WTC11 (cell line): ENCODE results near the gene MSI2.

Source experiments
- CTCF ChIP-seq: fragments of 200-600 bp; IDR thresholded peaks from 2 replicates; pipeline ENCODE4 v1.8.0; 2022; ENCODE audit warnings: antibody characterized with exemption
- FOXJ3 ChIP-seq: sonication (generic); formaldehyde crosslinking; IDR thresholded peaks from 2 replicates; pipeline ENCODE4 v1.9.0; 2021; ENCODE audit warnings: missing genetic modification reagents, mild to moderate bottlenecking, borderline replicate concordance
- FOXP4 ChIP-seq: sonication (generic); formaldehyde crosslinking; IDR thresholded peaks from 2 replicates; pipeline ENCODE4 v1.8.0; 2022; ENCODE audit warnings: mild to moderate bottlenecking, missing genetic modification reagents
- NR2C2 ChIP-seq: sonication (generic); formaldehyde crosslinking; IDR thresholded peaks from 2 replicates; pipeline ENCODE4 v1.8.0; 2022; ENCODE audit warnings: mild to moderate bottlenecking, missing genetic modification reagents
- PRDM15 ChIP-seq: sonication (generic); formaldehyde crosslinking; IDR thresholded peaks from 2 replicates; pipeline ENCODE4 v1.8.0; 2022; ENCODE audit warnings: missing genetic modification reagents
- USF2 ChIP-seq: sonication (generic); formaldehyde crosslinking; IDR thresholded peaks from 2 replicates; pipeline ENCODE4 v1.8.1; 2023; ENCODE audit warnings: mild to moderate bottlenecking, missing genetic modification reagents, moderate library complexity
- ZNF232 ChIP-seq: sonication (generic); formaldehyde crosslinking; IDR thresholded peaks from 2 replicates; pipeline ENCODE4 v1.8.0; 2022; ENCODE audit warnings: mild to moderate bottlenecking, missing genetic modification reagents
- ZNF425 ChIP-seq: fragments of 250-450 bp; sonication (Bioruptor Pico); conservative IDR thresholded peaks from 2 replicates; pipeline ENCODE4 v1.9.0; 2021; ENCODE audit warnings: mild to moderate bottlenecking
- ZNF671 ChIP-seq: fragments of 250-450 bp; sonication (Bioruptor Pico); IDR thresholded peaks from 2 replicates; pipeline ENCODE4 v1.8.0; 2021; ENCODE audit warnings: mild to moderate bottlenecking

- TF ChIP-seq CTCF (no peak), NR2C2 (CRISPR knock-in tag) (no peak), PRDM15 (no peak), ZNF425 (CRISPR knock-in tag) (no peak), ZNF232 (CRISPR knock-in tag) (no peak), FOXP4 (no peak), ZNF671 (CRISPR knock-in tag) (no peak), USF2 (CRISPR knock-in tag) (no peak), FOXJ3 (CRISPR knock-in tag) (no peak)
Observed at GRCh38 chr17:57609878-57610270, 353.6 kb downstream of the MSI2 start.
